Activated naive CD4-positive, alpha-beta T cell treated with anti-CD3 and anti-CD28 coated beads, Interleukin-2, amount 10 ng/mL, durations not matched to agents 7 days and 5 days (primary cell): ENCODE data around the gene GALE.
"Not testable (repeated sequence)": the region's sequence is repeated elsewhere in the genome, so short reads cannot be mapped to it uniquely, and the experiment has no call there.

Experiments
- CTCF ChIA-PET: fragments of 350-600 bp; sonication (Branson Sonifier 250); formaldehyde crosslinking; loops from one replicate; lab custom pipeline; 2021; ENCODE audit warnings: antibody characterized with exemption; lab: Charles Lee
- DNase-seq: peaks from one replicate; pipeline ENCODE4 v3.0.0-alpha.2; 2020
- H3K27ac Mint-ChIP-seq: one replicate; pipeline ENCODE4 v1.8.0; 2021; ENCODE audit warnings: mild to moderate bottlenecking, moderate library complexity, mixed read lengths
- H3K27me3 Mint-ChIP-seq: one replicate; pipeline ENCODE4 v1.8.0; 2021; ENCODE audit warnings: mild to moderate bottlenecking, mixed read lengths
- H3K36me3 Mint-ChIP-seq: one replicate; pipeline ENCODE4 v1.8.0; 2021; ENCODE audit warnings: mixed read lengths
- H3K4me1 Mint-ChIP-seq: one replicate; pipeline ENCODE4 v1.8.0; 2021; ENCODE audit warnings: mixed read lengths
- H3K4me3 Mint-ChIP-seq: one replicate; pipeline ENCODE4 v1.8.0; 2021; ENCODE audit warnings: mild to moderate bottlenecking, moderate library complexity, mixed read lengths
- H3K9me3 Mint-ChIP-seq: one replicate; pipeline ENCODE4 v1.8.0; 2021; ENCODE audit warnings: mixed read lengths

Gene GALE

GRCh38 chr1:23803674-23804073 is 3.1 kb upstream of the GALE start:
- CTCF ChIA-PET: interaction anchor here (0.6 kb wide), 1 partner anchor 20 kb away, joined by 4 read pairs; no protein-coding TSS in a partner anchor
- no peak for DNase-seq
- peaks cover 28% of the 10 kb centered on the region for H3K4me1 Mint-ChIP-seq
- H3K27me3 Mint-ChIP-seq: no peaks in the 10 kb centered on the region
- no peaks in the 10 kb centered on the region for H3K9me3 Mint-ChIP-seq
- peaks cover 24% of the 10 kb centered on the region for H3K36me3 Mint-ChIP-seq
- H3K4me3 Mint-ChIP-seq: no peak overlapping the region
- H3K27ac Mint-ChIP-seq: peak overlapping the region; percentile 37

- H3K4me3 Mint-ChIP-seq: peak overlapping the region; percentile 32
- H3K9me3 Mint-ChIP-seq, H3K27me3 Mint-ChIP-seq, DNase-seq: not testable (repeated sequence)
- peaks cover 30% of the 10 kb centered on the region for H3K4me1 Mint-ChIP-seq
- CTCF ChIA-PET: interaction anchor here (1.1 to 2.1 kb wide), 3 partner anchors 8 to 114 kb away, joined by 3 to 8 read pairs (median 4); no protein-coding TSS in a partner anchor
- H3K27ac Mint-ChIP-seq: peak overlapping the region; percentile 58
- peaks cover 28% of the 10 kb centered on the region for H3K36me3 Mint-ChIP-seq
These were observed 2.3 kb upstream of the GALE start for GRCh38 chr1:23802809-23803342.

GRCh38 chr1:23801876-23802275 is 1.3 kb upstream of the GALE start:
- DNase-seq: no peak
- H3K27ac Mint-ChIP-seq: no peak overlapping the region

GRCh38 chr1:23801338-23801748 is 789 bp upstream of the GALE start:
- CTCF ChIA-PET: interaction anchor here (1.5 to 2.1 kb wide), 3 partner anchors 9 to 30 kb away, joined by 3 to 8 read pairs (median 7); partner anchors contain the start of gene PITHD1
- Mint-ChIP-seq H3K4me1 (peaks cover 24% of the 10 kb centered on the region), H3K36me3 (peaks cover 29% of the 10 kb centered on the region), H3K4me3 (peak overlapping the region; percentile 93), H3K27ac (peak overlapping the region; percentile 90), H3K9me3 (no peaks in the 10 kb centered on the region), H3K27me3 (no peaks in the 10 kb centered on the region)
- no peak for DNase-seq

More at GRCh38 chr1:23801876-23802275, 1.3 kb upstream of the GALE start:
- peaks cover 27% of the 10 kb centered on the region for H3K36me3 Mint-ChIP-seq
- CTCF ChIA-PET: interaction anchor here (1.1 to 2.1 kb wide), 4 partner anchors 9 to 115 kb away, joined by 3 to 8 read pairs (median 6); no protein-coding TSS in a partner anchor
- peak overlapping the region; percentile 93 for H3K4me3 Mint-ChIP-seq
- H3K27me3 Mint-ChIP-seq: no peaks in the 10 kb centered on the region
- H3K9me3 Mint-ChIP-seq: no peaks in the 10 kb centered on the region
- H3K4me1 Mint-ChIP-seq: peaks cover 24% of the 10 kb centered on the region

DNA sequence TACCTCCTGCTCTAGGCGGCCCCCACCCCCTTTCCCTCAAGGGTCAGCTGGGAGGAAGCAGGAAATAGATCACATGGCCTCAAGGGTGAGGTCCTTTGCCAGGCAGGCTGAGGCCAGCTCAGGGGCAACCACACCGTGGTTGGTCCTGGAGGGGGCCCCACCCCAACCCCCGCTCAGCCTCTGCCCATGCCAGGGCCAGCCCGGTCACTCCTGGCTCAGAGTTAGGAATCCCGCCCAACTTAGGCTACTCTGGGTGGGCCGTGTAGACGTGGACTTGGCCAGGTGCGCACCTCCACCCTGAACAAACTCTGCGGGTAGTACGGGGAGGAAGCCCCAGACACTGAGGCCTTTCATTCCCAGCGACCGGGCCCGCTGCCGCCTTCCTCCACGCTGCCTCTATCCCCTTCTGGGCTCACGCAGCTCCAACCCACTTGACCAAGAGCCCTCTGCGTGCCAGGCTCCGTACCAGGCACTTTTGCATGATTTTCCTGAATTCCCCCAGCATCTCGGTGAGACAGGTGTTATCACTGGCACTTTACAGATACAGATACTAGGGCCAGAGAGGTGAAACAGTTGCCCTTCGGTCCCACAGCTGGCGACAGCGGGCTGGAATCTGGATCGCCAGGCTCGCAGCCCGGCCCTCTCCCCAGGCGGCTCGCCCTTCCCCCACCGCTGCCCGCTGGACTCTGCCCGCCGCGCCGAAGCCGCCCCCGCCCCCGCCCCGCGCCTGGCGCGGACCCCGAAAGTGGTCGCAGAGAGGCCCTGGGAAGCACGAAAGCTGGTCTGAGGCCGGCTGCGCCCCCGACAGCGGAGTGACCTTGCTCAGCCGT is 769 bp downstream of the GALE start:
- DNase-seq: peak; percentile 50
- peak overlapping the region; percentile 90 for H3K27ac Mint-ChIP-seq
- H3K4me3 Mint-ChIP-seq: peak overlapping the region; percentile 93
- CTCF ChIA-PET: interaction anchor here (0.6 to 1.6 kb wide), 5 partner anchors 22 to 117 kb away, joined by 3 to 7 read pairs (median 4); partner anchors contain the start of gene PITHD1
- H3K27me3 Mint-ChIP-seq: no peaks in the 10 kb centered on the region
- H3K4me1 Mint-ChIP-seq: peaks cover 24% of the 10 kb centered on the region
- peaks cover 32% of the 10 kb centered on the region for H3K36me3 Mint-ChIP-seq
- H3K9me3 Mint-ChIP-seq: no peaks in the 10 kb centered on the region

DNA sequence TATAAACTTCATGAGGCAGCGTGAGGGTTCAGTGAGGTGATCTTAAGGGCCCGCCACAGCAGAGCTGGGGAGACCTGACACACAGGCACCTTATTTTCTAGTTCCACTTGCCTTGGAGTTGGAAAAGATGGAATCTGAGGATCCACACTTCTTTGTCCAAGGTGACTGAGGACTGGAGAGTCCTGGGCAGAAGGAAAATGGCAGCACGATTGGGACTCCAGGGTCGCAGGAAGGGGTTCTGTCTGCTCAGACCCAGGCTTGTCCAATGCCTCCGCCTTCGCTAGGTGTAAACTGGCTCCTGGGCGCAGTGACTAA is 1.3 kb downstream of the GALE start:
- Mint-ChIP-seq H3K27me3 (no peaks in the 10 kb centered on the region), H3K36me3 (peaks cover 32% of the 10 kb centered on the region), H3K9me3 (no peaks in the 10 kb centered on the region), H3K4me3 (peak overlapping the region; percentile 93), H3K4me1 (peaks cover 24% of the 10 kb centered on the region), H3K27ac (peak overlapping the region; percentile 90)
- CTCF ChIA-PET: interaction anchor here (0.6 to 1.6 kb wide), 4 partner anchors 25 to 117 kb away, joined by 4 to 7 read pairs (median 4); no protein-coding TSS in a partner anchor
- no peak for DNase-seq

- H3K27me3 Mint-ChIP-seq: no peaks in the 10 kb centered on the region
- H3K4me3 Mint-ChIP-seq: peak overlapping the region; percentile 45
- peak overlapping the region; percentile 90 for H3K27ac Mint-ChIP-seq
- peaks cover 28% of the 10 kb centered on the region for H3K36me3 Mint-ChIP-seq
- CTCF ChIA-PET: interaction anchor here (0.8 to 2.3 kb wide), 6 partner anchors 9 to 118 kb away, joined by 3 to 15 read pairs (median 6); no protein-coding TSS in a partner anchor
- DNase-seq: no peak
- no peaks in the 10 kb centered on the region for H3K9me3 Mint-ChIP-seq
- H3K4me1 Mint-ChIP-seq: peaks cover 24% of the 10 kb centered on the region
These were observed 1.9 kb downstream of the GALE start for GRCh38 chr1:23798662-23799142.

GRCh38 chr1:23797478-23798448 is 2.8 kb downstream of the GALE start:
- Mint-ChIP-seq H3K4me3 (no peak overlapping the region), H3K4me1 (peaks cover 30% of the 10 kb centered on the region), H3K36me3 (peaks cover 25% of the 10 kb centered on the region), H3K9me3 (no peaks in the 10 kb centered on the region), H3K27me3 (no peaks in the 10 kb centered on the region), H3K27ac (peak overlapping the region; percentile 24)
- CTCF ChIA-PET: interaction anchor here (0.6 to 2.9 kb wide), 6 partner anchors 9 to 105 kb away, joined by 3 to 15 read pairs (median 5); no protein-coding TSS in a partner anchor
- no peak for DNase-seq

- Mint-ChIP-seq H3K27ac (peak overlapping the region; percentile 45), H3K36me3 (peaks cover 25% of the 10 kb centered on the region), H3K4me3 (no peak overlapping the region), H3K4me1 (peaks cover 35% of the 10 kb centered on the region), H3K9me3 (no peaks in the 10 kb centered on the region), H3K27me3 (no peaks in the 10 kb centered on the region)
- CTCF ChIA-PET: interaction anchor here (1.6 to 2.9 kb wide), 4 partner anchors 10 to 25 kb away, joined by 3 to 15 read pairs (median 8); no protein-coding TSS in a partner anchor
- no peak for DNase-seq
These were observed 3.9 kb downstream of the GALE start for GRCh38 chr1:23796466-23797271.

DNA sequence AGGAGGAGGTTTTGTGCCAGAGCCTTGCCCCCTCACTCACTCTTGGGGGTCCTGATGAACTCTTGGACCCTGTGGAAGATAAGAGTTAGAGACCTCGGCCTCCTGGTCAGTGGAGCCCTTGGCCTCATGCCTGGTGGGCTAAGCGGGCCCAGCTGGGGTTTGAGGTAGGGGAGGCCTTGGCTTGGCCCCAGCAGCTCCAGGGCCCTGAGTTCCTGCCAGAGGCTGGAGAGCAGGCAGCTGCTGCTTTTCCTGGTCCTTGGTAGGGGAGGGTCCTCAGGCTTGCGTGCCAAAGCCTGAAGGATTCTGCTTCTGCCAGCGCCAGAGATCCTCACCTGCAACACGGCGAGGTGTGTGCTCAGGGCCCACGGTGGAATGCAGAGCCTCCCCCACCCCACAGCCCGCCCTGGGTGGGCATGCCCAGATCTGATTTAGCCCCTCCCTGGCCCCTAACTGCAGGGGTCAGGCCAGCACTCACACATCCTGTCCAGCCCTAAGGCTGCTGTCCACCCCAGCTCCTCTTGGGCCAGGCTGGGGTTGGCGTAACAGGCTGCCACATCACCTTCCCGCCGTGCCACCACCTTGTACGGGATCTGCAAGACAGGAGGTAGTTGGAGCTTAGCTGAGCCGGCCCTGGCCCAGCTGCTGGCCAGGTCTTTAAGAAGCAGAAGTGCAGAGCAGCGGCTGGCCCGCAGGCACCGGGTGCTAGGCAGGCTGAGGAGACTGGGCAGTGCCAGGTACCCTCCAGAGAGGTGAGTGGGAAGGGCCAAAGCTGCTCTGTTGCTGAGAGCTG is 4.7 kb downstream of the GALE start:
- CTCF ChIA-PET: interaction anchor here (2.9 kb wide), 1 partner anchor 15 kb away, joined by 8 read pairs; no protein-coding TSS in a partner anchor
- Mint-ChIP-seq H3K36me3 (peaks cover 24% of the 10 kb centered on the region), H3K27me3 (no peaks in the 10 kb centered on the region), H3K4me3 (no peak overlapping the region), H3K27ac (no peak overlapping the region), H3K9me3 (no peaks in the 10 kb centered on the region), H3K4me1 (peaks cover 38% of the 10 kb centered on the region)
- DNase-seq: no peak

- H3K9me3 Mint-ChIP-seq, H3K27me3 Mint-ChIP-seq, DNase-seq, H3K4me3 Mint-ChIP-seq: not testable (repeated sequence)
- CTCF ChIA-PET: interaction anchor here (1.9 kb wide), 1 partner anchor 23 kb away, joined by 5 read pairs; no protein-coding TSS in a partner anchor
- peaks cover 43% of the 10 kb centered on the region for H3K4me1 Mint-ChIP-seq
- peaks cover 26% of the 10 kb centered on the region for H3K36me3 Mint-ChIP-seq
- peak overlapping the region; percentile 65 for H3K27ac Mint-ChIP-seq
These were observed 5.8 kb downstream of the GALE start for GRCh38 chr1:23794732-23795182.
